Left cardiac atrium (tissue), 4 donors: ENCODE data around the gene GPC6. TPM values are rescaled to one million over a fixed set of nuclear protein-coding genes. Genes with fewer than 3 reads are reported as not detected.
A peak's percentile ranks its signal among the peaks of the same experiment; 100 is the strongest.

Source experiments
- ATAC-seq, 2 donors: fragments of 200-7000 bp; cut with Tn5 transposase; one replicate each; pipeline ENCODE4 v1.9.1; 2020; ENCODE audit warnings: mild to moderate bottlenecking in 2 of 2, moderate library complexity in 2 of 2
- DNase-seq: peaks from one replicate; pipeline ENCODE4 v3.0.0-alpha.2; 2020
- intact Hi-C, 2 donors: fragments of 100-400 bp; cut with DNase I; formaldehyde crosslinking; loops; one replicate each; pipeline versions ENCODE4 v1.14.1 to v1.15.1; 2022 to 2023
- total RNA-seq, 2 donors: library from RNA; stranded (reverse); fragmentation: NEBNext Ultra II Directional; extraction: Animal tissue kit (Norgen Biotek cat#: 25700); gene quantifications; one replicate each; pipeline ENCODE4 v1.2.1, GENCODE V29; 2021
- donor health status: DM: no; HTN: yes; CAD: no.
- donor health status: DM: no; HTN: yes; CAD: no; lungs with severe emphysema.
- donor health status: DM: yes; HTN: yes; CAD: no.
- donor health status: Dilated cardiomyopathy.

Gene GPC6
- total RNA-seq, 2 donors from 2014 or later: 2.8 to 5.4 TPM

DNA sequence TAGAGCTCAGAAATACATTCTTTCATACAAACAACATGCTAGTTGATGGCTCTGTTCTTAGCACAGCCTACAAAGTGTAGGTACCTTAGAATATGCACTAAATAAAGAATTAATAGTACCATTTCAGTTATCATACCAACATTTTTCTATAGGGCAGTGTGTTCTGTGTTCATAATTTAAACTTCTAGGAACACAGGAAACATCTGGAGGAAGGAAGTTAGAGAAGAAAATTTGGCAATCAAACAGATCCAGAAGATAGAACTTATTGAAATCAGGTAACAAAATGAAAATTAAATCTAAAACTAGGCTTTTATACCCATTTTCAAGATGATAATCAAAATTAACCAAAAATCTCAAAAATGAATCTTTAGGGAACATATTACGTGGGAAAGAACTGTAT is 725.3 kb downstream of the GPC6 start:
- no peak for ATAC-seq
- no peak for DNase-seq
- intact Hi-C loops: no loop called here

GRCh38 chr13:93953841-93954240 is 727.2 kb downstream of the GPC6 start:
- intact Hi-C loops: no loop called here
- no peak for DNase-seq
- ATAC-seq: no peak

GRCh38 chr13:93955904-93956303 is 729.3 kb downstream of the GPC6 start:
- intact Hi-C loops: no loop called here
- no peak for DNase-seq
- no peak for ATAC-seq

GRCh38 chr13:93956426-93956825 is 729.8 kb downstream of the GPC6 start:
- ATAC-seq (no peak), DNase-seq (no peak)
- intact Hi-C loops: no loop called here

- intact Hi-C loops: no loop called here
- ATAC-seq (no peak), DNase-seq (no peak)
These were observed 730.8 kb downstream of the GPC6 start for GRCh38 chr13:93957371-93957770.

GRCh38 chr13:93959796-93960533 is 733.4 kb downstream of the GPC6 start:
- ATAC-seq: no peak
- intact Hi-C loops: no loop called here
- DNase-seq: no peak

DNA sequence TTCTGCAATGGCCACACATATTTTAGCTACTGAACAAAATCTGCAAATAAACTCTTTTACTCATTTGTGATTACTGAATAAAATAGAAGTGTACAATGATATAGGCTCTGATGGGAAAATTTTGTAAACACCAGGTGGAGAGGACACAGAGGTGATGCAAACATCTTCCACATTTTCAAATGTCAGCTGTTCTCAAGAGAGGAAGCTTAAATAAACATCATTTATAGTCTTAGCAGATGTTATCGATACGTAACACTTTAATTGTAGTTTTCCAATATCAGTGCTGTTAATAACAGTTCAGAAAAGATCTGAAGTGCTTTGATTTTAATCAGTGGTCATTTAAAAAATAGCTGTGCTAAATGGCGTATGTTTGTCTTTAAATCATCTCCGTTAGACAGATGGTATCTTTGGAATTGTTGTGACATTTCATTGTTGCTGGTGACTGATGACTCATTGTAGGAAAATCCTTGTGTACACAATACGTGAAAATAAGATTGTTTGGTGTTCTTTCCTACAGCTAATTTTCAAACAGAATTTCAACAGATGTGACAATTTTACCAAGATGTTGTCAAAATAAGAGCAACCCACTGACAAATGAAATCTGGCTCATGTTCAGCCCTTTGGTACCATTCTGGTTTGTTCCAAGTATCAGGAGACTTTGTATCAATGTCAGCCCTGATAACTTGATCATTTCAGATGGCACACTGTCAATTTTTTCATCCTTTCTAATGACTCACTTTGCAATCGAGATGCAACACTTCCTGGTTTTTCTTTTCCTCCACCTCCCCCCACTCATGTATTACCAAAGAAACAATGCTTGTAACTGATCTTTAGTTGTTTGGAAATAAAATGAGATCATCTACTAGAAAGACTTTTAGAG is 736.9 kb downstream of the GPC6 start:
- no peak for DNase-seq
- no peak for ATAC-seq
- intact Hi-C loops: no loop called here

- DNase-seq (no peak), ATAC-seq (no peak)
- intact Hi-C loops: no loop called here
These were observed 737.5 kb downstream of the GPC6 start for GRCh38 chr13:93964146-93964512.

GRCh38 chr13:93965587-93965986 is 739.0 kb downstream of the GPC6 start:
- ATAC-seq (no peak), DNase-seq (no peak)
- intact Hi-C loops: no loop called here

DNA sequence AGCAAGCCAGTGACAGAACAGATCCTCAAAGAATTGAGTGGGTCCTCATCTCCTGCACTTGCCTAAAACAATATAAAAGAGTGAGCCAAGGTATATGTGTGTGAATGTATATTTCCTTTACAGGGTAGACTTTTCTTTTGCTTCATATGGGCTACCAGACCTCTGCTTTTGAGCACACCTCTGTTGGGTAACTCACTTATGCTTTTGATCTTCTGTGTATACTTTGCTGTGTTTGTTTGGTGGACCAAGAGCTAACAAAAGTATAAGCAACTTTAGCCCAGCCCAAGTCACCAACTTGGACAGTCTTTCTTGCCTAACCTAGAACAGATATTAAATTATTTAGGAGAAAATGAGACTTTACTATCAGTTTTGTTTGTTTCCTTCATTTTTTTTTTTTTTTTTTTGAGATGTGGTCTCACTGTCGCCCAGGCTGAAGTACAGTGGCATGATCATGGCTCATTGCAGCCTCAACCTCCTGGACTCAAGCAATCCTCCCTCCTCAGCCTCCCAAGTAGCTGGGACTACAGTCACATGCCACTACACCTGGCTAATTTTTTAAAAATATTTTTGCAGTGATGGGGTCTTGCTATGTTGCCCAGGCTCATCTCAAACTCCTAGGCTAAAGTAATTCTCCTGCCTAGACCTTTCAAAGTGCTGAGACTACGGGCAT is 739.8 kb downstream of the GPC6 start:
- DNase-seq: no peak
- ATAC-seq: no peak
- intact Hi-C loops: no loop called here

DNA sequence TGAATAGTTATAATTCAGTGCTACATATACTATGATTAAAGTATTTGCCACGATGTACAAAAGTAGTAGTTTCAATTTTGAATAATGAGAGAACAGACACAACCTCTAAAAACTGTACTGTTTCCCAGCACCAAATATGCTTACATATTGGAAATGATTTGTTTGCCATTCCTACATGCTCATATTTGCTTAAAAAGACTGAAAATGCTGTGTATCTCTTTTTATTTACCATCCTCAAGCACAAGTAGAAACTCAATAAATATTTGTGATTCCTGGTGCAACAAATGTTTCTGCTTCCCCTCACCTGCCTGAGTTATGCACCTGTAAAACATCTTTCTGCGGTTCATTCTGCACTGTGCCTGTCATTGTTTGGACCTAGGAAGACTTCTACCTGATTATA is 740.7 kb downstream of the GPC6 start:
- intact Hi-C loops: no loop called here
- DNase-seq (no peak), ATAC-seq (no peak)

- ATAC-seq: no peak
- intact Hi-C loops: no loop called here
These were observed 748.6 kb downstream of the GPC6 start for GRCh38 chr13:93975242-93975641.

GRCh38 chr13:93976528-93976927 is 749.9 kb downstream of the GPC6 start:
- intact Hi-C loops: no loop called here
- no peak for ATAC-seq

More at GRCh38 chr13:93975242-93975641, 748.6 kb downstream of the GPC6 start:
- no peak for DNase-seq

GRCh38 chr13:93977986-93978385 is 751.4 kb downstream of the GPC6 start:
- intact Hi-C loops: no loop called here
- no peak for ATAC-seq
- DNase-seq: no peak

More at GRCh38 chr13:93976528-93976927, 749.9 kb downstream of the GPC6 start:
- no peak for DNase-seq

DNA sequence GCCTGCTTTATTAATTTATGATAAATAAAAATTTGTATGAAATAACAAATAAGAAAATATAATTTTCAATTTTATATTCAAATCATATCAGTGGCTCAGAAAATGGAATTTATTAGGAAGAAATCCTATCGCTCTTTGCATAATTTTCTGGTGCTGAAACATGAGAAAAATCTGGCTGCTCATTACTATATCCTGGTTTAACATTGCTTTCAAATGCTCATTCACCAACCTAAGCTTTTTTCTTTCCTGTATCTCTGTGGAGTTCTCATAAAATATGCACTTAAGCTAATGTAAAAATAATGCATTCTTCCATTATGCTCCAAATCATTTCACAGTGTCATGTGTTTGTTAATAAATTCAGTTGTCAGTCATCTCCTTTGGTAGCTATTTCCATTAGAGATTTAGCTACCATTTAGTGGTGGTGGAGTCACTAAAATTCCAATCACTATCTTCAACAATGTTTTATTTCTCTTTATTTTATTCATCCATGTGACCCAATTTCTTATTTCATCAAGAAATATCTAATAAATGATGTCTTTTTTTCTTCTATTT is 754.9 kb downstream of the GPC6 start:
- ATAC-seq (no peak), DNase-seq (no peak)
- intact Hi-C loops: no loop called here

DNA sequence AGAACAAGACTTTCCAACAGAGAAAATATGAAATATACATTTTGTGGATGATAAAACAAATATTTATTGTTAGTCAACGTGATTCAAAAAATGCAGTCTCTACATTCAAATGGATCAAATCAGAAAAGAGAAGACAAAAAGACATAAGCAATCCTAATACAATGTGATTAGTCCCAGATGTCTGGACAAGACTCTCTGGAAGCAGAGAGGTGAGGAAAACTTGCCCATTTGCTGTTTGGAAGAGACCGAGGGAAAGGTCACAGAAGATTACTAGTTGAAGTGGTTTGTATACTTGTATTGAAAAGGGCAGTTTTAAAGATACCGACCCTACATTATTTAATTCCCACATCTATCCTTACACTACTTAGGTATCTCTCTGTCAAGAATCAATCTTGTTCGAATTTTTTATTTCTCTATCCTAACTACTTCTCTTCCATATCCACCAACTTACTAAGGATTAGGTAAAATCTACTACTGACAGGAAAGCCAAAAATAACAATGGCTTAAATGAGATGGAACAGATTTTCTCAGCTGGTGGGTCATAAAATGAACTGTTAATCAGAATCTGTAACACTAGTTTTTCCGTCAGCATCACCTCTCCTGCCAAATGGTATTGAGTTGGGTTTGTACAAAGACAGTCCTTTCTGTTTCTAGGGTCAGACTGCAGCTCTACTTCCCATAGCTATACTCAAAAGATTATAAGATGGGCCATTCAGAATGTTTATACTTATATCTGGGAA is 755.7 kb downstream of the GPC6 start:
- ATAC-seq: peak in 1 of 2 donors; percentile 60
- no peak for DNase-seq
- intact Hi-C loops: no loop called here

DNA sequence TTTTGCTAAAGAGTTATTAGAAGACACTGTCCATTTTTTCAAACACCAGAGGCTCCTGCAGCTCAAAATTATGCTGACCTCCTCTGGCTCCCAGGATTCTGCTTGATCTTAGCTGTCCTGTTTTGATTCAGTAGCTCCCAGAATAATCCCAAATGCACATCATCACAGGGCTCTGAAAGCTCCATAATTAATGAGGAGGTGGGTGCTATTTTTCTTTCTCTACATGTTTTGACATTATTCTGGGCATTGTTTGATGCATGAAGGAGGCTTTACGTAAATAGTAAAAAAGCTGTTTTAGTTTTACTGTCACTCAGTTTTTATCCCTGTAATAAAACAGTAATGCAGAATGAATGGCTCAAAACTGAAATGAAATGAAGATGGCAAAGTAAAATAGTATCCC is 757.4 kb downstream of the GPC6 start:
- DNase-seq (no peak), ATAC-seq (no peak)
- intact Hi-C loops: no loop called here

GRCh38 chr13:93984876-93985275 is 758.3 kb downstream of the GPC6 start:
- DNase-seq (no peak), ATAC-seq (no peak)
- intact Hi-C loops: no loop called here

DNA sequence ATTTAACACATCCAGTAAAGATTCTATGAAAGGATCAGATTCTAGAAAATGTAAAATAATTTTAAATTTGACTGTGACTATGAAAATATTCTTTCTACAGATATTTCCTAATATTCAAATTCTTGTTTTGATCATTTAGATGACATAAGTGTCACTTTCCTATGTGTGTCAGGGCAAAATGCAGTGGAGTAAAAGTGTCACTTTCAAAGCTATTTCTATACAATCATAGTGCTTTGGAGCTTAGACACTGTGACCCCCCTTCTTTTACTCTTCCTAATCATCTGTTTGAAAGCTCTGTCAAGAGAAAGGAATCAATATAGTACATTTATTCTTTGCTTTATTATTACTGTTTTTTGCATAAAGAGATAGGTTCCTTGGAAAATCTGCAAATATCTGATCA is 760.9 kb downstream of the GPC6 start:
- intact Hi-C loops: no loop called here
- no peak for ATAC-seq
- no peak for DNase-seq
